Transverse colon (tissue), 4 donors: ENCODE results near the gene L3MBTL4.

Experiments used
- EP300 ChIP-seq: sonication (generic); formaldehyde crosslinking; IDR thresholded peaks from one replicate; pipeline ENCODE4 v1.6.1; 2017; ENCODE audit warnings: antibody characterized with exemption, low read depth
- POLR2A ChIP-seq: fragments of 450-650 bp; IDR thresholded peaks from one replicate; pipeline ENCODE4 v1.6.1; 2016; ENCODE audit warnings: antibody characterized with exemption, mild to moderate bottlenecking, moderate library complexity
- POLR2AphosphoS5 ChIP-seq, 3 donors: sonication (generic); formaldehyde crosslinking; IDR thresholded peaks; one replicate each; pipeline ENCODE4 v1.6.1; 2016; ENCODE audit warnings: antibody characterized with exemption in 3 of 3
- TF ChIP-seq, protein P1 (sequence below), 5 experiments: fragments of 200-600 bp in 3 of 5; fragments of 450-650 bp in 2 of 5; sonication (generic) in 3 of 5; IDR thresholded peaks; 1 replicate in 2 of 5; 2 replicates in 3 of 5; pipeline ENCODE4 v1.5.1; 2016 to 2017; ENCODE audit warnings: antibody characterized with exemption in 5 of 5, inconsistent platforms in 3 of 5, mild to moderate bottlenecking in 2 of 5, moderate library complexity in 1 of 5

DNA sequence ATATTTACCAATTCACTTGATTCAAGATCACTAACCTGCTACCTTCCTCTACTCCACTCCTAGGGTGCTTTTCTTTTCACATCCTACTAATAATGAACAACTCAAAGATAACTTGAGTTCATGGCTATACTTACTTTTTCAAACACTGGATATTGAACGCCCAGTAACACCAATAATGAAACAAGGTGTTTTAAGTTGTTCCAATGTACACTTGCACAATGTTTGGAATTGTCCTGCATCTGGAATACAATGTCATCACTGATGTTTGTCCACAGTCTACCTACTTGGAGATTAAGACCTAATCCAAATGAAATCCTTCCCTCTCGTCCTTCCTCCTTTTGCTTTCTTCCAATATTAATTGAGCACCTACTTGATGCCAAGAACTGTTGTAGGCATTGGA, 301.1 kb downstream of the L3MBTL4 start:
- TF ChIP-seq, protein P1, sequence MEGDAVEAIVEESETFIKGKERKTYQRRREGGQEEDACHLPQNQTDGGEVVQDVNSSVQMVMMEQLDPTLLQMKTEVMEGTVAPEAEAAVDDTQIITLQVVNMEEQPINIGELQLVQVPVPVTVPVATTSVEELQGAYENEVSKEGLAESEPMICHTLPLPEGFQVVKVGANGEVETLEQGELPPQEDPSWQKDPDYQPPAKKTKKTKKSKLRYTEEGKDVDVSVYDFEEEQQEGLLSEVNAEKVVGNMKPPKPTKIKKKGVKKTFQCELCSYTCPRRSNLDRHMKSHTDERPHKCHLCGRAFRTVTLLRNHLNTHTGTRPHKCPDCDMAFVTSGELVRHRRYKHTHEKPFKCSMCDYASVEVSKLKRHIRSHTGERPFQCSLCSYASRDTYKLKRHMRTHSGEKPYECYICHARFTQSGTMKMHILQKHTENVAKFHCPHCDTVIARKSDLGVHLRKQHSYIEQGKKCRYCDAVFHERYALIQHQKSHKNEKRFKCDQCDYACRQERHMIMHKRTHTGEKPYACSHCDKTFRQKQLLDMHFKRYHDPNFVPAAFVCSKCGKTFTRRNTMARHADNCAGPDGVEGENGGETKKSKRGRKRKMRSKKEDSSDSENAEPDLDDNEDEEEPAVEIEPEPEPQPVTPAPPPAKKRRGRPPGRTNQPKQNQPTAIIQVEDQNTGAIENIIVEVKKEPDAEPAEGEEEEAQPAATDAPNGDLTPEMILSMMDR (IDR thresholded peaks at IDR 0.05): no peak
- TF ChIP-seq POLR2A: no peak
- no peak for TF ChIP-seq POLR2AphosphoS5 (IDR thresholded peaks at IDR 0.05)
- TF ChIP-seq EP300: no peak
